HG03039 (cell line): ENCODE measurements around the gene CFAP92.
"Not testable (repeated sequence)": the region's sequence is repeated elsewhere in the genome, so short reads cannot be mapped to it uniquely, and the experiment has no call there.

ENCODE experiments used
- ATAC-seq: cut with Tn5 transposase; IDR thresholded peaks from one replicate; pipeline ENCODE4 v1.9.1; 2021; ENCODE audit warnings: mild to moderate bottlenecking, moderate library complexity; ENCODE audit not compliant: unreplicated experiment

Gene CFAP92

GRCh38 chr3:128942161-128942952 is 51.5 kb downstream of the CFAP92 start:
- no peak for ATAC-seq

DNA sequence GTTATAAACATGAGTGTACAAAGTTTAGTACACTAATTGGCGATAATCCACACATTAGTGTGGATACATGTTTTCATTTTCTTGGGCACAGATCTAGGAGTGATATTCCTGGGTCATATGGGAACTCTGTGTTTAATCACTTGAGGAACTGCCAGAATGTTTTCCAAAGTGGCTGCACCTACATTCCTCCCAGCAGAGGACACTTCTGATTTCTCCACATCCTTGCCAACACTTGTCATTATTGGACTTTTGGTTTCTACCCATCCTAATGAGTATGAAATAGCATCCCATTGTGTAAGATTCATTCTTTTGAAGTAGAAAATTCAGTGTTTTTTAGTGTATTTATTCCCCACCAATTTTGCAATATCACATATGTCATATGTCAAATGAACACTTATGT is 53.6 kb downstream of the CFAP92 start:
- no peak for ATAC-seq

- no peak for ATAC-seq
Measured at GRCh38 chr3:128936341-128936740, 57.5 kb downstream of the CFAP92 start.

GRCh38 chr3:128935922-128936321 is 58.0 kb downstream of the CFAP92 start:
- no peak for ATAC-seq

DNA sequence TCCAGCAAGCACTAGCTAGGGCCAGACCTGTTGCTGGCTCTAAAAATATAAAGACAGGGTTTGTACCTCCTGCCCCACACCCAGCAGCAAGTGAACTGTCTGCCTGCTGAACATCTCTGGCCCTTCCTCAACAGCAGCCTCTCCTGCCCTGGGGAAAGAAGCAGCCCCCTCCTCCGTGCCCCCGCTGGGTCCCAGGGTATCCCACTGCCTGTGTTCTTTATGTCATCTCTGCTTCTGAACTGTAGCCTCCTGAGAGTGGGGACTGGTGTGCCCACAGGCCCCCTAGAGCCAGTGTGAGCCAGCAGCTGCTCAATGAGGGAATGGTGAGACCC is 60.0 kb downstream of the CFAP92 start:
- no peak for ATAC-seq

DNA sequence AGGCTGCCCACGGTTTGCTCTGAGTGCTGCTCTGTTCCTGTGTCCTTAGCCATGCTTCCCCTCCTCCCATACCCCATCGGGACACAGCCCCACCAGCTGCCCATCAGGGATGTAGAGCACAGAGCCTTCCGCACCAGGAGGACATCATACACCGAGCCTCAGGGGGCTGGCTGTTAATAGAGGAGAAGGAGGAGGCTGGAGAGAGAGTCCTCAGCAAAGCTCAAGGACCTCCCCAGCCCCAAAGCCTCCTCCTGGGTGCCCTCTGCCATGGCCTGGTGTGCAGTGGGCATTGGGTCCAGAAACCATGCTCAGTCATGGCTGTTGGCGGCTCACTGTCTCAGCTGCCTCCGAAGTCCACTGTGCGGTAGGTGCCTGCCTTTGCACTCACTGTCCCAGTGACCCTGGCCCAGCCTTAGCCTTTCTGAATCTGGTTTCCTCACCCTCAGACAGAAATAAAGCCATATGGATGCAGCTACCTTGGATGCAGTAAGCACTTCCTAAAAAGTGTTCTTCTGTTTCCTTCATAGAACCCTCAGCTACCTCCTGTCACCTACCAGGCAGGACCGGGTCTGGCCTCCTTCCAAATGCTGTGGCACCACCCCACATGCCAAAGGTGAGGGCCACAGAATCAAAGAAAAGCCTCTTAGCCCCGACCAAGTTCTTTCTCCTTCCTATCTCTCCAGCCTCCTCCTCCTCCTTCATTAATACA is 60.5 kb downstream of the CFAP92 start:
- no peak for ATAC-seq

GRCh38 chr3:128932516-128933212 is 61.2 kb downstream of the CFAP92 start:
- no peak for ATAC-seq

- ATAC-seq, result no peak
Measured at GRCh38 chr3:128931046-128931445, 62.8 kb downstream of the CFAP92 start.

DNA sequence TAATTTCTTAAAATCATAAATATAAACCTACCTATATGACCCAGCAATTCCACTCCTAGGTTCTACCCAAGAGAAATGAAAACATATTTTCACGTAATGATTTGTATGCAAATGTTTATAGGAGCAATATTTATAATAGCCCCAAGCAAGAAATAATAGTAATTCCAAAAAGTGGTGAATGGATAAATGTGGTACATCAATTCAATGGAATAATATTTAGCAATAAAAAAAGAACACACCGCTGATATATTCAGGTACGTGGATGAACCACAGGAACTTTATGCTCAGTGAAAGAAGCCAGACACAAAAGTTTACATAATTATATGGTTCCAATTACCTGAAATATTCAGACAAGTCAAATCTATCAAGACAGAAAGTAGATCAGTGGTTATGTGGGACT is 64.5 kb downstream of the CFAP92 start:
- ATAC-seq, result no peak

DNA sequence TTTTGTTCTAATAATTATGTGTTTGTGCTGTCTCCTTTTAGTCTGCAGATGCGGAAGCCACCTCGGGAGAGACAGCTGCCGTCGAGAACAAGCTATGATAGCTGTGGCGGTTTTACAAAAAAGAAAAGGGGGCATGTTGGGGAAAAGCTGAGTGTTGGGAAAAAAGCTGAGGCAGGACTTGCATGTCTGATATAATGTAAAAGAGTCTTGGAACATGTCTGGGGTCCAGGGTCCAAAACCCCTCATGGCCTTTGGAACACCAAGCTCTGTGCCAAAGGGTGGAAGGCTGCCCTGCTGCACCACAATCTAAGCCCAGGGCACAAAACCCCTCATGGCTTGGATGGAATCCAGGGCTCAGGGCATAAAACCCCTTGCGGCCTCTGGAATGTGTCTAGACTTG is 69.9 kb downstream of the CFAP92 start:
- not testable (repeated sequence) for ATAC-seq

GRCh38 chr3:128923576-128923975 is 70.3 kb downstream of the CFAP92 start:
- no peak for ATAC-seq

GRCh38 chr3:128922804-128923459 is 70.9 kb downstream of the CFAP92 start:
- no peak for ATAC-seq

GRCh38 chr3:128919988-128920387 is 73.9 kb downstream of the CFAP92 start:
- no peak for ATAC-seq

GRCh38 chr3:128917291-128917690 is 76.6 kb downstream of the CFAP92 start:
- ATAC-seq, result no peak

GRCh38 chr3:128914966-128915645 is 78.8 kb downstream of the CFAP92 start:
- ATAC-seq, result no peak

GRCh38 chr3:128911911-128912310 is 82.0 kb downstream of the CFAP92 start:
- ATAC-seq, result no peak

- no peak for ATAC-seq
Measured at GRCh38 chr3:128910006-128910405, 83.9 kb downstream of the CFAP92 start.

- ATAC-seq, result no peak
Measured at GRCh38 chr3:128908951-128909350, 84.9 kb downstream of the CFAP92 start.

GRCh38 chr3:128907706-128908445 is 86.0 kb downstream of the CFAP92 start:
- ATAC-seq, result no peak
